ENCODE results near the gene GPR146. TPM values are rescaled to one million over a fixed set of nuclear protein-coding genes. Genes with fewer than 3 reads are reported as not detected.
"Not testable (repeated sequence)": the region's sequence is repeated elsewhere in the genome, so short reads cannot be mapped to it uniquely, and the experiment has no call there.

Gene GPR146
- total and polyA plus RNA-seq, 2 donors from 2014 or later: 7.6 to 10.3 TPM

DNA sequence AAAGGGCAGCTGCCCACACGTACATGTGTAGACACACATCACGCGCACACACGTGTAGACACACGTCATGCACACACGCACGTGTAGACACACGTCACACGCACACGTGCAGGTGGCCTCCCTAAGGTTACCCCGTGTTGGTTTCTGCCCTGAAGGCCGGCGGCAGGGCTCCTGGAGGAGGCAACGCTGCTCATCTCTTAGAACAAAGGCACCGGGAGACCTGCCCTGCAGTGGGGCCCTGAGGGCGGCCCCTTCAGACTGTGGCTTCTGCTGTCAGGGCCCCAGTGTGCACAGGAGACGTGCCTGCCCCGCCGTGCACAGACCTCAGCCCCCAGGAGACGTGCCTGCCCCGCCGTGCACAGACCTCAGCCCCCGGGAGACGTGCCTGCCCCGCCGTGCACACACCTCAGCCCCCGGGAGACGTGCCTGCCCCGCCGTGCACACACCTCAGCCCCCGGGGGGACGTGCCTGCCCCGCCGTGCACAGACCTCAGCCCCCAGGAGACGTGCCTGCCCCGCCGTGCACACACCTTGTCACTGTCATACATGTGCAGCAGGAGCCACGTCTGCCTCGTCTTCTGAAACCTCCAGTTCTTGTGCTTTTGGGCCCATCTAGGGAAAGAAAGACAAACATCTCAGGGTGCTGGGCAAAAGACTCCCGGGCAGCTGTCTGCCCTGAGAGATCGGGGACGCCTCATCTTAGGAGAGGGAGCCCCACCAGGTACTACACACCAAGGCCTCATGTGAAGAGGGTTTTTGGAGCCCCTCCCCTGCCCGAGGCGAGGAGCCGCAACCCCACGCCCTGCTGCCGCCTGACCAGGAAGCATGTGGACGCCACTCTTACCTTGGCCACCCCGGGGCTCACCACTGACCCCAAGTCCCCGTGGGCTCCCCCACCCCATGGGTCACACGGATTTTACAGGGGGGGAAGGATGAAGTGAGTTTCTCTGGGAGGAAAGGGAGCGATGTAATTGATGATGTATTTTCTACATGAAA, 44.1 kb upstream of the GPR146 start:
- intact Hi-C loops (cut with DNase I): loop anchor here (10.0 kb wide), 1 partner anchor 175 kb away; no protein-coding TSS in a partner anchor
- no peaks in the 10 kb centered on the region for H3K36me3 ChIP-seq (ENCODE audit: control insufficient read depth in 2 of 3, insufficient read depth in 3 of 3, low read length in 3 of 3)
- H3K27ac ChIP-seq (ENCODE audit: low read depth in 2 of 2, low read length in 2 of 2): no peak overlapping the region
- H3K4me1 ChIP-seq (ENCODE audit: control insufficient read depth in 2 of 3, insufficient read depth in 2 of 3, low read depth in 1 of 3, low read length in 3 of 3): no peaks in the 10 kb centered on the region
- peak in 1 of 5 donors; percentile 42 for DNase-seq
- no peak overlapping the region for H3K9ac ChIP-seq (ENCODE audit: low read length in 3 of 3)
- no peaks in the 10 kb centered on the region for H3K27me3 ChIP-seq (ENCODE audit: control insufficient read depth, insufficient read depth, low read length)
- no peaks in the 10 kb centered on the region for H3K9me3 ChIP-seq (ENCODE audit: control insufficient read depth in 2 of 3, insufficient read depth in 1 of 3, low read length in 3 of 3)
- H3K4me3 ChIP-seq (ENCODE audit: low read length in 3 of 3): no peak overlapping the region
- TF ChIP-seq, protein P1, sequence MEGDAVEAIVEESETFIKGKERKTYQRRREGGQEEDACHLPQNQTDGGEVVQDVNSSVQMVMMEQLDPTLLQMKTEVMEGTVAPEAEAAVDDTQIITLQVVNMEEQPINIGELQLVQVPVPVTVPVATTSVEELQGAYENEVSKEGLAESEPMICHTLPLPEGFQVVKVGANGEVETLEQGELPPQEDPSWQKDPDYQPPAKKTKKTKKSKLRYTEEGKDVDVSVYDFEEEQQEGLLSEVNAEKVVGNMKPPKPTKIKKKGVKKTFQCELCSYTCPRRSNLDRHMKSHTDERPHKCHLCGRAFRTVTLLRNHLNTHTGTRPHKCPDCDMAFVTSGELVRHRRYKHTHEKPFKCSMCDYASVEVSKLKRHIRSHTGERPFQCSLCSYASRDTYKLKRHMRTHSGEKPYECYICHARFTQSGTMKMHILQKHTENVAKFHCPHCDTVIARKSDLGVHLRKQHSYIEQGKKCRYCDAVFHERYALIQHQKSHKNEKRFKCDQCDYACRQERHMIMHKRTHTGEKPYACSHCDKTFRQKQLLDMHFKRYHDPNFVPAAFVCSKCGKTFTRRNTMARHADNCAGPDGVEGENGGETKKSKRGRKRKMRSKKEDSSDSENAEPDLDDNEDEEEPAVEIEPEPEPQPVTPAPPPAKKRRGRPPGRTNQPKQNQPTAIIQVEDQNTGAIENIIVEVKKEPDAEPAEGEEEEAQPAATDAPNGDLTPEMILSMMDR (IDR thresholded peaks at IDR 0.05; ENCODE audit: borderline replicate concordance, extremely low read depth, insufficient read depth): no peak
- FAIRE-seq: no peak

DNA sequence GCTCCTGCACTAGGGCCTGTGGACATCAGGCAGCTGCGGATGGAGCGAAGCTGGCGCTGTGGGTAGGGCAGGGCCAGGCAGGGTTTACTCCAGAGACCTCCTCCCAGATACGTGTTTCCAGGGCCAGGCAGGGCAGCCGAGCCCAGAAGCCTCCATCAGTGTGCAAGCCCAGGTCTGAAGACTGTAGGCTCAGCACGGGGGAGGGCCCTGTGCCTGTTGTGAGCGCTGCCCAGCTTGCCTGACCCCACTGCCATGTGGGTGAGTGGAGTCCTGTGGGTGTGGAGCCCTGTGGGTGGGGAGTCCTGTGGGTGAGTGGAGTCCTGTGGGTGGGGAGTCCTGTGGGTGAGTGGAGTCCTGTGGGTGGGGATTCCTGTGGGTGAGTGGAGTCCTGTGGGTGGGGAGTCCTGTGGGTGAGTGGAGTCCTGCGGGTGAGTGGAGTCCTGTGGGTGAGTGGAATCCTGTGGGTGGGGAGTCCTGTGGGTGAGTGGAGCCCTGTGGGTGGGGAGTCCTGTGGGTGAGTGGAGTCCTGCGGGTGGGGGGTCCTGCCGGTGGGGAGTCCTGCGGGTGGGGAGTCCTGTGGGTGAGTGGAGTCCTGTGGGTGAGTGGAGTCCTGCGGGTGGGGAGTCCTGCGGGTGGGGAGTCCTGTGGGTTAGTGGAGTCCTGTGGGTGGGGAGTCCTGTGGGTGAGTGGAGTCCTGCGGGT, 43.1 kb upstream of the GPR146 start:
- H3K27ac ChIP-seq (ENCODE audit: low read depth in 2 of 2, low read length in 2 of 2); intact Hi-C loops (cut with DNase I); H3K4me1 ChIP-seq (ENCODE audit: control insufficient read depth in 2 of 3, insufficient read depth in 2 of 3, low read depth in 1 of 3, low read length in 3 of 3); H3K36me3 ChIP-seq (ENCODE audit: control insufficient read depth in 2 of 3, insufficient read depth in 3 of 3, low read length in 3 of 3); H3K9me3 ChIP-seq (ENCODE audit: control insufficient read depth in 2 of 3, insufficient read depth in 1 of 3, low read length in 3 of 3); H3K27me3 ChIP-seq (ENCODE audit: control insufficient read depth, insufficient read depth, low read length); H3K9ac ChIP-seq (ENCODE audit: low read length in 3 of 3); H3K4me3 ChIP-seq (ENCODE audit: low read length in 3 of 3); FAIRE-seq: not testable (repeated sequence)
- peak in 1 of 5 donors; percentile 61 for DNase-seq

DNA sequence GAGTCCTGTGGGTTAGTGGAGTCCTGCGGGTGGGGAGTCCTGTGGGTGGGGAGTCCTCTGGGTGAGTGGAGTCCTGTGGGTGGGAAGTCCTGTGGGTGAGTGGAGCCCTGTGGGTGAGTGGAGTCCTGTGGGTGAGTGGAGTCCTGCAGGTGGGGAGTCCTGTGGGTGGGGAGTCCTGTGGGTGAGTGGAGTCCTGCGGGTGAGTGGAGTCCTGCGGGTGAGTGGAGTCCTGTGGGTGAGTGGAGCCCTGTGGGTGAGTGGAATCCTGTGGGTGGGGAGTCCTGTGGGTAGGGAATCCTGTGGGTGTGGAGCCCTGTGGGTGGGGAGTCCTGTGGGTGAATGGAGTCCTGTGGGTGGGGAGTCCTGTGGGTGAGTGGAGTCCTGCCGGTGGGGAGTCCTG, 42.3 kb upstream of the GPR146 start:
- H3K27me3 ChIP-seq (ENCODE audit: control insufficient read depth, insufficient read depth, low read length); H3K9ac ChIP-seq (ENCODE audit: low read length in 3 of 3); H3K9me3 ChIP-seq (ENCODE audit: control insufficient read depth in 2 of 3, insufficient read depth in 1 of 3, low read length in 3 of 3); H3K27ac ChIP-seq (ENCODE audit: low read depth in 2 of 2, low read length in 2 of 2); H3K4me1 ChIP-seq (ENCODE audit: control insufficient read depth in 2 of 3, insufficient read depth in 2 of 3, low read depth in 1 of 3, low read length in 3 of 3); H3K4me3 ChIP-seq (ENCODE audit: low read length in 3 of 3); FAIRE-seq; H3K36me3 ChIP-seq (ENCODE audit: control insufficient read depth in 2 of 3, insufficient read depth in 3 of 3, low read length in 3 of 3); DNase-seq; intact Hi-C loops (cut with DNase I): not testable (repeated sequence)

DNA sequence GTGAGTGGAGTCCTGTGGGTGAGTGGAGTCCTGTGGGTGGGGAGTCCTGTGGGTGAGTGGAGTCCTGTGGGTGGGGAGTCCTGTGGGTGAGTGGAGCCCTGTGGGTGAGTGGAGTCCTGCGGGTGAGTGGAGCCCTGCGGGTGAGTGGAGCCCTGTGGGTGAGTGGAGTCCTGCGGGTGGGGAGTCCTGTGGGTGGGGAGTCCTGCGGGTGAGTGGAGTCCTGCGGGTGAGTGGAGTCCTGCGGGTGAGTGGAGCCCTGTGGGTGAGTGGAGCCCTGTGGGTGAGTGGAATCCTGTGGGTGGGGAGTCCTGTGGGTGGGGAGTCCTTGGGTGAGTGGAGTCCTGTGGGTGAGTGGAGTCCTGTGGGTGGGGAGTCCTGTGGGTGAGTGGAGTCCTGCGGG, 41.9 kb upstream of the GPR146 start:
- H3K27me3 ChIP-seq (ENCODE audit: control insufficient read depth, insufficient read depth, low read length); FAIRE-seq: not testable (repeated sequence)

More for the DNA sequence above, 41.9 kb upstream of the GPR146 start:
- H3K27ac ChIP-seq (ENCODE audit: low read depth in 2 of 2, low read length in 2 of 2); DNase-seq; H3K9me3 ChIP-seq (ENCODE audit: control insufficient read depth in 2 of 3, insufficient read depth in 1 of 3, low read length in 3 of 3); H3K9ac ChIP-seq (ENCODE audit: low read length in 3 of 3); H3K4me3 ChIP-seq (ENCODE audit: low read length in 3 of 3); intact Hi-C loops (cut with DNase I); H3K36me3 ChIP-seq (ENCODE audit: control insufficient read depth in 2 of 3, insufficient read depth in 3 of 3, low read length in 3 of 3); H3K4me1 ChIP-seq (ENCODE audit: control insufficient read depth in 2 of 3, insufficient read depth in 2 of 3, low read depth in 1 of 3, low read length in 3 of 3): not testable (repeated sequence)

All from kidney (tissue), 14 donors.